NCI-H1694 treated with DMSO at 0.1 percent for 48 hours (cell line): ENCODE measurements around the gene C2orf42.
A peak's percentile ranks its signal among the peaks of the same experiment; 100 is the strongest.
"Not testable (repeated sequence)": the region's sequence is repeated elsewhere in the genome, so short reads cannot be mapped to it uniquely, and the experiment has no call there.

Experiments
- DNase-seq: peaks from one replicate; lab custom pipeline; 2025; lab: John Stamatoyannopoulos, UW

Gene C2orf42

DNA sequence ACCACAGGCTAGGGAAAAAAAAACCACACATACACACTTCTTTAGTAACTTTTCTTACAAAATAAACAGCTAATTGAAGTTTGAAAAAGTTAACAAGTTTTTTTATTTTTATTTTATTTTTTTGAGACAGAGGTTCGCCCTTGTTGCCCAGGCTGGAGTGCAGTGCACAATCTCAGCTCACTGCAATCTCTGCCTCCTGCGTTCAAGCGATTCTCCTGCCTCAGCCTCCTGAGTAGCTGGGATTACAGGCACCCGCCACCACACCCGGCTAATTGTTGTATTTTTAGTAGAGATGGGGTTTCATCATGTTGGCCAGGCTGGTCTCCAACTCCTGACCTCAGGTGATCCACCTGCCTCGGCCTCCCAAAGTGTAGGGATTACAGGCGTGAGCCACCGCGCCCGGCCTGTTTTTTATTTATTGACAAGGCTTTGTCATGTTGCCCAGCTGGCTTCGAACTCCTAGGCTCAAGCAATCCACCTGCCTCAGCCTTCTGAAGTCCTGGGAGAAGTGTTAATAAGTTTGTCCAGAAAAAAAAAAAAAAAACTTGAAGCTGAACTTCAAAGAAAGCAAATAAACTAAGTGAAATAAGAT, 21.1 kb downstream of the C2orf42 start:
- DNase-seq, result not testable (repeated sequence)

DNA sequence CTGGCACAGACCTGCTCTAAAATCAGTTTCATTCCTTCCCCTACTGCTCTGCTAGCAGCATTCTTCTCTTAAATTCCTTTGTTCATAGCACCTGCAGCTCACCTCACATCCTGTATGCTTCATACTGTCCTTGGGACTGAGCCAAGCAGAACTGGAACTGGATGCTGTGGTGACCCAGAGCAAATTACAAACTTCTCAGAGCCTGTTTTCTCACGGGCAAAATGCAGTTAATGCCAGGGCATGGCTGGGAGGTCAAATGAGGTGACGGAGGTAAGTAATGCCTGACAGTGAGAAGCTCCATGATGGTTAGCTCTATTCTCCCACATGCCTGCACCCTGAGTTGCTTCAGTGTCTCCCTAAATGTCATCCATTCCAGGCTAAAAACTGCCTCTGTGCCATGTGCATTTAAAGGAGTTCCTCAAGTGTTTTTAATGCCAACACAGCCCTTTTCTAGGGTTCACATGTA, 29.7 kb downstream of the C2orf42 start:
- DNase-seq, result no peak

DNA sequence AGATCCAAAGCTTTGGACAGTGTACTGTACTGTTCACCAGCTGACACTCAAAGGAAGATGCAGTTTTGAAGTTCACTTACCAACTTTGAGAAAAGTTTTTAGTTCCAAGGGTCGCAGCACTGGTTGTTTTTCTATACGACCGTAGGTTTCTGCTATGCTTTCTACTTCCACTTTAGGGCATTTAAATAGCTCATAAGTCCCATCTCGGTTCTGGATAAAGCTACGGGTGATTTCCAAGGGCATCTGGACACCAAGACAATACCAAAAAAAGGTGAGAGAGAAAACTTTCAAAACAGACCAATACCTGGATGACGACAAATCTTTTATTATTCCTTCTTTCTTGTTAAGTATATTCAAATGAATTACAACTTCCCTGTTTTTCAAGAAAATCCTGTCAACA, 30.3 kb downstream of the C2orf42 start:
- DNase-seq, result no peak

DNA sequence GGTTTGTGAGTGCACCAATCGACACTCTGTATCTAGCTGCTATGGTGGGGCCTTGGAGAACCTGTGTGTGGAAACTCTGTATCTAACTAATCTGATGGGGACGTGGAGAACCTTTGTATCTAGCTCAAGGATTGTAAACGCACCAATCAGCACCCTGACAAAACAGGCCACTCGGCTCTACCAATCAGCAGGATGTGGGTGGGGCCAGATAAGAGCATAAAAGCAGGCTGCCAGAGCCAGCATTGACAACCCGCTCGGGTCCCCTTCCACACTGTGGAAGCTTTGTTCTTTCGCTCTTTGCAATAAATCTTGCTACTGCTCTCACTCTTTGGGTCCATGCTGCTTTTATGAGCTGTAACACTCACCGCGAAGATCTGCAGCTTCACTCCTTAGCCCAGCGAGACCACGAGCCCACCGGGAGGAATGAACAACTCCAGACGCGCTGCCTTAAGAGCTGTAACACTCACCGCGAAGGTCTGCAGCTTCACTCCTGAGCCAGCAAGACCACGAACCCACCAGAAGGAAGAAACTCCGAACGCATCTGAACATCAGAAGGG, 41.6 kb downstream of the C2orf42 start:
- DNase-seq, result not testable (repeated sequence)

DNA sequence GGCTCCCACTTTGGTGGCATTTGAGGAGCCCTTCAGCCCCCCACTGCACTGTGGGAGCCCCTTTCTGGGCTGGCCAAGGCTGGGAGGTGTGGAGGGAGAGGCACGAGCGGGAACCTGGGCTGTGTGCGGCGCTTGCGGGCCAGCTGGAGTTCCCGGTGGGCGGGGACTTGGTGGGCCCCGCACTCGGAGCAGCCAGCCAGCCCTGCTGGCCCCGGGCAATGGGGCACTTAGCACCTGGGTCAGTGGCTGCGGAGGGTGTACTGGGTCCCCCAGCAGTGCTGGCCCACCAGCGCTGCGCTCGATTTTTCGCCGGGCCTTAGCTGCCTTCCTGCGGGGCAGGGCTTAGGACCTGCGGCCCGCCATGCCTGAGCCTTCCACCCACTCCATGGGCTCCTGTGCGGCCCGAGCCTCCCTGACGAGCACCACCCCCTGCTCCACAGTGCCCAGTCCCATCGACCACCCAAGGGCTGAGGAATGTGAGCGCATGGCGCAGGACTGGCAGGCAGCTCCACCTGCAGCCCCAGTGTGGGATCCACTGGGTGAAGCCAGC, 42.5 kb downstream of the C2orf42 start:
- not testable (repeated sequence) for DNase-seq

DNA sequence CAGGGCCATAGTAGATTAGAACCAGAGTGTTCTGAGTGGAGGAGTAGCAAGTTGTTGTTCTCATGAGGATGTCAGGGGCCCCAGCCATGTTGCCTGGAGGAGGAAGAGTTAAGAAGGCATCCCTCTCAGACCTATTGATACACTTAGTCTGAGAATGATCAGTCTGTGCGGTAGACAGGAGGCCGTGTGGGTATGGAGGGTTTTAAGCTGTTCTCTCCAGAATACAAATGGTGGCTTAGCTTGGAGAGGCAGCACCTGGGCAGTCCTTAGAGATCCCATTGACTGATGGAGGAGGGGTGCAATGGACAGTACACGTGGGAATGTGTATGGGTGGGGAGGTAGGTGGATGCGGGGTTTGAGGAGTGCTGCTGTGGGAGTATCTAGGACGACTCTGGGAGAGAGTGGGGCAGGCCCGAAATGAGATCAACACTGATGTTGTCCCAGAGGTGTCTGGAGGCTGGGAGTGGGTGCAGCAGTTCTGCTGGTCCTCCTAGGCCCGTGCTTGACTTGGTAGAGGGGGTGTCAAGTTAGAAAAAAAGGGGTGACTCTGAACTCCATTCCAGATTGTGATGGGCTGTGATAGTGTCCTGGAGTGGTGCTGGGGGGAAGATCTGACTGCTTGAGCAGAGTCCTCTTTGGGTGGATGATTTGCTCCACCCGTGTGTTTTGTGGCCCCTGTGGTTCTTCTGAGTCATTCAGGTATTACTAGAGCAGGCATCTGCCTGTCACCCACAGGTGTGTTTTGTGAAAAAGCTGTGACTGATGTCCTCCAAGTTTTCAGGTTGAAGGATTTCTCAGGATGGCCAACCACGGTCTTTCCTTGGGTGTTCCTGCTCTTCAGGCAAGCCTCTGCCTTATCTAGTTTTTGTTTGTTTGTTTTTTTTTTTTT, 44.7 kb downstream of the C2orf42 start:
- DNase-seq, result no peak

DNA sequence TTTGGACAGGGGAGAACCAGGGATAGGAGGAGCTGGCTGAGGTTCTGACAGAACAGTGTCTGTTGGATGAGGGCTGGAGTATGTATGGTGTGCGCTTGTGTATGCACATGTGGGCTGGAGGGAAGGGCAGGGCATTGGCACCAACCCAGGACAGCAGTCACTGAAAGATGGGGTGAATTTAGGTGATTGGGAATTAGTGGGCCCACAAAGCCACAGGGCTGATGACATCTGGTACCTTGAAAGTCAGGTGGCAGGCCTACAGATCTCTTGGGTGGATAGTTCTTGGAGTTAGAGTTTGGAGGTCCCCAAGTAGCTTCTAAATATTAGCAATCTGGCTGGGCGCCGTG, 45.7 kb downstream of the C2orf42 start:
- DNase-seq, result no peak

DNA sequence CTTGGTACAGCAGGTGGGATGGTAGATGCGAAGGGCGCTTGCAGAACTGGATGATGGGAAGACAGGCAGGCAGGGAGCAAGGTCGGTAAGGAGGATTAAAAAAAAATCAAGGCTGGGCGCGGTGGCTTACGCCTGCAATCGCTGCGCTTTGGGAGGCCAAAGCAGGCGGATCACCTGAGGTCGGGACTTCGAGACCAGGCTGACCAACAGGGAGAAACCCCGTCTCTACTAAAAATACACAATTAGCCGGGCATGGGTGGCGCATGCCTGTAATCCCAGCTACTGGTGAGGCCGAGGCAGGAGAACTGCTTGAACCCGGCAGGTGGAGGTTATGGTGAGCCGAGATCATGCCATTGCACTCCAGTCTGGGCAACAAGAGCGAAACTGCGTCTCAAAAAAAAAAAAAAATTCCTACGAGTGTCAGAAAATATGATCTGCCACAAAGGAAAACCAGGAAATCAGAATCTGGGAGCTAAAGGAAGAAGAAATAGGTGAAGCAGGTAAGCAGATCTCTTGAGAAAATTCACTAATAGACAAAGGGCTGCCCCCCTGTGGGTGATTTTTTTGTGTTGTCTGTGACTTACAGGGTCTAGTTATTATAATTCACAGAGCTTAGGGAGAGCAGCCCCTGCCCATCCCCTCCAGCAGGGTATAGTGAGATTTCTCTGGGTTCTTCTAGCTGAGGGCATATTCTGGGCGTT, 46.2 kb downstream of the C2orf42 start:
- DNase-seq, result no peak

DNA sequence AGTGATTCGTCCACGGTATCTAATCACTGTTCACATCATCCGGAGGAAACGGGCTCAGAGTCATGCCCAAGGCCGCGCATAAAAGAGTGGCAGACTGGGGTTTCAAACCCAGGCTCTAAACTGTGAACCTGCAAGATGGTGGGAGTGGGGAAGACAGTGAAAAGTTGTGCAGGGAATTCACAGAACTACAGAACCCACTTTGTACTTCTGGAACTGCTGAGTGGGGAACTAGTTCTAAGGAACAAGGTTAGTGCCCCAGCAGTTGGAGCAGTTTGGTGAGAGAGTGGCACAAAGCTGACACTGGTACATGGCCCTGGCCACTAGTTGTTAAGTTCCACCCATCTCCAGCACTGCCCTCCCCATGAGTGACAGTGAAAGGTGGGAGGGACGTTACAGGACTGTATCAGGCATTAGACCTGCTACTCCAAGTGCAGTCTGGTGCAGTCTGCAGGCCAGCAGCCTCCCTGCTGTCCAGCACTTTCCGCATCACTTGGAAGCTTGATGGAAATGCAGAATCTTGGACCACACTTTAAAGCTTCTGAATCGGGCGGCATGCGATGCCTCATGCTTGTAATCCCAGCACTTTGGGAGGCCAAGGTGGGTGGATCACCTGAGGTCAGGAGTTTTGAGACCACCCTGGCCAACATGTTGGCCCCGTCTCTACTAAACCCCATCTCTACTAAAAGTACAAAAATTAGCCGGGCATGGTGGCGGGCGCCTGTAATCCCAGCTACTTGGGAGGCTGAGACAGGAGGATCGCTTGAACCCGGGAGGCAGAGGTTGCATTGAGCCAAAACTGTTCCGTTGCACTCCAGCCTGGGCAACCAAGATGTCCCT, 47.3 kb downstream of the C2orf42 start:
- DNase-seq, result no peak

DNA sequence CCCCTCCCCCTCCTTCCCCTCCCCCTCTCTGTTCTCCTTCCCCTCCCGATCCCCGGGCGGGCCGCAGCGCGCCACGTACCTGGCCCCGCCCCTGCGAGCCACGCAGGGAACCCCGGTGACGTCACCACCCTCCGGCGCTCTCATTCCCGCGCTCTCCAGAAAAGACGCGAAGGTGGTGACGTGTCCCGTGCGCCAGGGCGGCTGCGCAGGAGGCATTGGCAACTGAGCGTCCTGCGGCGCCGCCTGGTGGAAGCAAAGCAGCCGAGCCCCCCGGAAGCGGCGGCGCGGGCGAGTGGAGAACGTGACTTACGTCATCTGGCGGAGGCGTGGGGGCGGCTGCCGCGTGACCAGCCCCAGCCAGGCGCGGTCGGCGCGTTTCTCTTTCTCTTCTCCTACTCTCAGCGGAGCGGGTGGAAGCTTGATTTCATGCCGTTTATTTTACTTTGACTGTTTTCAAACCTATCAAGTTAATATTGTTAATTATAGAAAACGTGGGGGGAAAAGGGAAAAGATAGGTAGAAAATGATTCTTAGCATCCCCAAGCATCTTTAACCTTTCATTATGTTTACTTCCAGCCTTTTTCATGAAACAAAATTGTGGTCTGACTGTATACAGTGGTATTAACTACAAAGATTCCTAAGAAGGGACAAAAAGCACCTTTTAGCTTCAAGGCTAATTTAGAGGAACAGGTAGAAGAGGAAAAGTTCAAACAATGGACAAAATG, 48.1 kb downstream of the C2orf42 start:
- peak; percentile 96 for DNase-seq

DNA sequence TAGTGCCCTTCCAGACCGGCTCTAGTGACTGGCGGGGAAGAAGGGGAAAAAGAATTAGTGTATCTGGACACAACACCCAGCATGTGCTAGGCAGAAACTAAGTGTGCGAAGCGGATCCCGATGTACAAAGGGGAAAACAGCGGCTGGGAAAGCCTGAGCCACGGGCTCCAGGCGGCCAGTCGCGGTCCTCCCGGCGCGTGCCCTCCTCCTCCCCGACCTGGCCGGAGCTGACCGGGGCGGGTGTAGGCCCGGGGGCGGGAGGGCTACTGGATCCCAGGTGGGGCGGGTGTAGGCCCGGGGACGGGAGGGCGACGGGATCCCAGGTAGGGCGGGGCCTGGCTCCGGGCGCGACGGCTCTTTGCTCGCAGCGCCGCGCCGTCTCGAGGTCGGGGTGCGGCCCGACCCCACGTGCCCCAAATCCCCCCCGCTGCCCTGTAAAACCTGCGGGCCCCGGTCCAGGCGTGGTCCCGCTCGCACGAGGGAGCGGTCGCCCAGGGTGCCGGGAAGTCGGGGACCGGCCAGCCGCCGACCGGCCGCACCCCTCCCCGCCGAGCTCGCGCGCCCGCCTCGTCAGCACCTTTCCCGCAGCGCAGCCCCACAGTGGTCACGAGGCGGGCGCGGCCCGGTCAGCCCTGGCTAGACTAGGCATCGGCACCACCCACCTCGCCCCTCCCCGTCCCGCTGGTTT, 48.8 kb downstream of the C2orf42 start:
- peak; percentile 36 for DNase-seq

DNA sequence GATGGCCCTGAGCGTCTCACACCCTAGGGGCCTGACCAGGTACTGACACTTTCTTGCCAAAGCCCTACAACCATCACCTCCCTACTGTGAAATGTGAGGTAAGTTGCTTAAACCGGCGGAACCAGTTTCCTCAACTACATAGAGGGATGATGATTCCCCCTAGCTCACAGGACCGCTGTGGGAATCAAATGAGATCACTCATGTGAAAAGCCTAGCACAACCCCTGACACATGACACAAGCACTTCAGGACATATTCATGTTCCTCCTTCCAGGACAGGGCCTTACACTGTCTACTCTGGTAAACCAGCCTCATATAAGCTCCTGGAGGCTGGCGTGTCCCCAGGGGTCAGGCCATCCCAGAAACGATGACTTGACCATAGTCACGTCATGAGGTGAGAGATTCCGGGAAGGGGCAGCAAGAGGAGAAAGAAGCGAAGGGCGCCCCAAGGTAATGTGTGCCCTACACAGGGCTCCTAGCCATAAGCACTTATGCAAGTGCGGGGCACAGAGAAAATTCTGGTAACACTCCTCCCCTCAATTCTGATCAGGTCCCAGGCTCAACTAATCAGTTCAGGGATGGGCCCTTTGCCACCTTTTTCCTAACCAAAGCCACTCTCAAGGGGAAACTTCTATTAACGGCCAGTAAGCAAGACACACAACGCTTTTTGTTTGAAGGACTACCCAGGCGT, 49.5 kb downstream of the C2orf42 start:
- DNase-seq, result peak; percentile 54

DNA sequence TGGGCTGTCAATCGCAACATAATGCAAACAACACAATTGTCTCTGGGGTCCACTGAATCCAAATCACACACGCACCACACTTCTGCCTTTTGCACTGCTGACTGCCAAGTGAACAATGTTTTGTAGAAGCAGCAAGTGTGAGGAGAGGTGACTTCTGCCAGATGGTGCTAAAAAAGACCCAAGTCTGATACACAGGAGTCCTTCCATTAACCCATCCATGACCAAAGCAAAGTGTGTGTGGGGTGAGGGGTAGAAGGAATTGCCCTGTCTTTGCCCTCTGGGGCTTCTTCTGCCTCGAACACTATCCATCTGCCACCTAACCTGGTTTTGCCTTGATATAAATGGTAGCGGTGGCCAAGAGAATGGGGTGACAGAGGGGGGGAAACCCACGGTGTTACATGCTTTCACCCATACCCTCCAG, 50.0 kb downstream of the C2orf42 start:
- DNase-seq, result no peak

DNA sequence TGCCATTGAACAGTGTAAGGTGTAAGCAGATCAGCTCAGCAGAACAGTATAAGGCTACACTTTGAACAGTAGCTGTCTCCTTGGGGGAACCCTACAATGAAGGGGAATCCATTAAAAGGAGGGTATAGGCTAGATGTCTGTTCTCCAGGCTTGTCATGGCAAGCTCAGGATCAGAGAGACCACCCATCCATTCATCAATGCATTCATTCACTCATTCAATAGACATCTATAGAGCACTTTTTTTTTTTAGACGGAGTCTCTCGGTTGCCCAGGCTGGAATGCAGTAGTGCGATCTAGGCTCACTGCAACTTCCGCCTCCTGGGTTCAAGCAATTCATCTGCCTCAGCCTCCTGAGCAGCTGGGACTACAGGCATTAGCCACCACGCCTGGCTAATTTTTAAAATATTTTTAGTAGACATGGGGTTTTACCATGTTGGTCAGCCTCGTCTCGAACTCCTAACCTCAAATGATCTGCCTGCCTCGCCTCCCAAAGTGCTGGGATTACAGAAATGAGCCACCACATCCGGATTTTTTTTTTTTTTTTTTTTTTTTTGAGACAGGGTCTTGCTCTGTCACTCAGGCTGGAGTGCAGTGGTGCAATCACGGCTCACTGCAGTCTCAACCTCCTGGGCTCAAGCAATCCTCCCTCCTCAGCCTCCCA, 56.4 kb downstream of the C2orf42 start:
- not testable (repeated sequence) for DNase-seq

DNA sequence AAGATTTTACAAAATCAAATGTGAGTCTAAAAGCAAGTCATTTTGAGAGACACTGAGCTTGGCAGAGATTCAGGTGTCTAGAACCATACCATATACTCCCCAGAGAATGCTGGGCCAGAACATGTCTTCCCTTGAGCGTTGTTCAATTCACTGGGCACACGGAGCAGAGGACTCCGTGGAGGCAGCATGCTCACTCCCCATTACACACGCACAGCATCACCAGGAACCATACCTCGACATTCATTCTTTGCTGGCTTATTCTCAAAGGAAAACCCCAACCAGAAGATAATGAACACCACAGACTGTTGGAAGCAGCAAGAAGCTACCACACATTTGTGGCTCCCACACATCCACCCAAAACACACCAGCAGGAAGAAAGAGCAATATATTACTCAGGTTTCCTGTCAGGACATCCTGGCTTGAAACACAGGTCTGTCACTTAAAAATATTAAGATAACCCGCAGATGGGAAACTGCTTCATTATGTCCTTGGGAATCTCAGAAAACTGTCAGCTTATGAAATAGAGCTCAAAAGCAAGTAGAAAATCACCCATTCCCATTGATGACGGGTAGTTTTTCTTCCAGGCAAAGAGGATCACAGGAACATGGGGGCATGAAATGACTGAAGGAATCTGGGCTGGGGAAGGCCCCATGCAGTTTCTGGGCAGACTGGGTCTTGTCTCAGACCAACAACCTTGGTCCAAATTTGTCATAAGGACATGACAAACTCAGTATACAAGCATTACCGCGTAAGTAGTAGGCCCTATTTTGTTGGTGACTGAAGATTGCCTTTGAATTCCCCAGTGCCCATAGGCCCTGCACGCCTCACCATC, 57.1 kb downstream of the C2orf42 start:
- DNase-seq, result peak; percentile 46

DNA sequence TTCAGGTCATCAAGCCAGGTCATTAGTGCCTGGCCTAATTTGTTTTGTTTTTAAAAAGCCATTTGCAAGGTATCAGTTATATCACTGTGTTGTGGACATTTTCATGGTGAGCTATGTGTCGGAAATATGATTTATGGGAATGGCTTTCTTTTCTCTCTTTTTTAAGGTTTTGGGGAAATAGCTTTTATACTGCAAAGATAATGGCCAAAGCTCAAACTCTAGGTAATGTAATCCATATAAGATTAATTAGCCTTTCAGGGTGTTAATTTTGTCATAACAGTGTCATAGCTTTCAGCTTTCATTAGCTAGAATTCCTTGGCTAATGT, 57.7 kb downstream of the C2orf42 start:
- no peak for DNase-seq

DNA sequence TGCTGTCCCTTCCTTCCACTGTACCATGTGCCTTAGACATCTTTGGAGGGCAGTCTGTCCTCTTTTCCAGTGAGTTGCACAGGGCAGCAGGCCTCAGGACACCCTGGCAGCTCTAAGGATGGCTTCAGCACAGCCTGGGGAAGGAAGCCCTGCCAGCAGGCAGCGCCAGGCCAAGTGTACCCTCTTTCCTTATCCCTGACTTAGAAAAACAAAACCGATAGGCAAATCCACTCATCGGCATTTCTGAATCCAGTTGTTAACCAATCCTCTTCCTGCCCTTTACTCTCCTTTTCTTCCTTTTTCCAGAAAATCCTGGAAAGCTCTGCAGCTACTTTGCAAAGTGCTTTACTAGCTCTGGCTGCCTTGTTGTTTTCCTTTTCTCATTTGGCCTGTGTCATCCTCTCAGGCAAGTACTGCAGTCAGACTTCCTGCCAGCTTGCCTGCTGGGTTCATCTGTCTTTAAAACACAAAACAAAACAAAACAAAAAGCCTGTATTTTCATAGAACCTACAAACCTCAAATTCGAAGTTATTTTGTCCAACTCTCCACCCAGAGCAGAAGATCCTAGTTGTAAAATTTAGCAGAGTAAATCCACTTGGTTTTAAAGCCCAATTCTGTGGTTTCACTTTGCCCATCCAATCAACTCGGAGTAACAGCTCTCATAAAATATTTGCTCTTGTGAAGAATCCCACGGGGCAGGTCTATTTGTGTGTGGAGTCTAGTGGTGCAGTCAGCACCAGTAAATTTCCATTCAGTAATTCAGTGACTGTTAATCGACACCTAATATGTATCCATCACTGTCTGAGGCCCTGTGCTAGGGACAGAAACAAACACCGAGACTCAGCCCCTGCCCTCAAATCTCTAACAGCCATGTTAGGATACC, 58.3 kb downstream of the C2orf42 start:
- peak; percentile 86 for DNase-seq
